ENCODE measurements around the gene PELI3.
A peak's percentile ranks its signal among the peaks of the same experiment; 100 is the strongest.

PELI3 gene

DNA sequence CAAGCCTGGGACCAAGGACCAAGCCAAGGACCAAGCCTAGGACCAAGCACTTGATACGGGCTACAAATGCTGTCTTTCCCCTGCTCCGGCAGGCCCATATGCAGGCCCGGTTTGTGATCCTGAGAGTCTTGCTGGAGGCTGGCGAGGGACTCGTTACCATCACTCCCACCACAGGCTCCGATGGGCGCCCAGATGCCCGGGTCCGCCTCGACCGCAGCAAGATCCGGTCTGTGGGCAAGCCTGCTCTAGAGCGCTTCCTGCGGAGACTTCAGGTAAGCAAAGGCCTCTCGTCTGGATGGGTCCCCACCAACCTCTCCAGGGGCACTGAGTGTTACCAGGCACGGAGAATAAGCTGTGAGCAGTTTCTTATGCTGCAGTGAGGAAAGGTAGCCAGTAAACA lies 30.5 kb downstream of the PELI3 start:
- no peak for DNase-seq (ENCODE audit: low read depth, low spot score)

DNA sequence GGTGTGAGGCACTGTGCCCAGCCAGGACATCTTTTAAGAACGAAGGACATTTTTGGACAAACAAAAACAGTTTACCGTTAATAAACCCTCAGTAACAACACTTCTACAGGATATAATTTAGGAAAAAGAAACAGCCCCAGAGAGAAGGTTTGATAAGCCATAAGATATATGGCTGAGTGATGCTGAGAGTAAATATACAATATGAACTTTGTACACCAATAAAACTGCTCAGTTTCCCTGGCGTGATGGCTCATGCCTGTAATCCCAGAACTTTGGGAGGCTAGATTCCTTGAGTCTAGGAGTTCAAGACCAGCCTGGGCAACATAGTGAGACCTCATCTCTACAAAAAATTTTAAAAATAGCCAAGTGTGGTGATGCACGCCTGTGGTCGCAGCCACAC lies 31.8 kb downstream of the PELI3 start:
- DNase-seq (ENCODE audit: low read depth, low spot score), result no peak

DNA sequence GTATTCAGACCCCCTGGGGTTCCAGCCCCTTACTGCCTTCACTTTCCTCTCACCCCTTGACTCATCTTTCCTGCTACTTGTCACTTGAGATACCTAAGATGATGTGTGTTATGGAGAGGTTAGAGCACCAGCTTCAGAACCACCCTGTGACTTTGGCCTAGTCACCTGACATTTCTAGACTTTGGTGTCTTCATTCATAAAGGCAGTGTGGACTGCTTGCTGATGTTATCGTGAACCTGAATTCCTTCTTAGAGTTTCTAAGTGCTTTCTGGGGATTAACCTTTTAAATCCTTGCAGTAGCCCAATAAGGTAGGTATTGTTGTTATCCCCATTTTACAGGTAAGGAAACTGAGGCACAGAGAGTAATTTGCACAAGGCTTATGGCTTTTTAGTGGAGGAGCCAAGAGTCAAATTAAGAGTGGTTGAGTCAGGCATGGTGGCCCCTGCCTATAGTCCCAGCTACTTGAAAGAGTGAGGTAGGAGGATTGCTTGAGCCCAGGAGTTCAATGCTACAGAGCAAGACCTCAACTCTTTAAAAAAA lies 38.6 kb downstream of the PELI3 start:
- no peak for DNase-seq (ENCODE audit: low read depth, low spot score)

DNA sequence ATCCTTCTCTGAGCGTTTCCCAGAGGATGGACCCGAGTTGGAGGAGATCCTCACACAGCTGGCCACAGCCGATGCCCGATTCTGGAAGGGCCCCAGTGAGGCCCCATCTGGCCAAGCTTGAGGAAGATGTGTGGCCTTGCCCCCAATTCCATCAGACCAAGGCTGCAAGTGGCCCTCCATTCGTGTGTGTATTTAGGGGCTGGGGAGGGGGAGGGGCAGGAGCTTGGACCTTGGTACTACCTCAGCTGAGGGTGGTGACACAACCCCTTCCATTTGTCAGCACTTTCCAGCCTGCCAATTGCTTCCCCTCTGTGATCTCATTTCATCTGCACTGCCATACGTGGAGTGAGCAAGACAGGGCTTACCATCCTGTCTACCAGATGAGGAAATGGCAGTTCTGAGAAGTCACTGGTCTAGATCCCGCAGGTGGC lies 42.4 kb downstream of the PELI3 start:
- DNase-seq (ENCODE audit: low read depth, low spot score), result no peak

DNA sequence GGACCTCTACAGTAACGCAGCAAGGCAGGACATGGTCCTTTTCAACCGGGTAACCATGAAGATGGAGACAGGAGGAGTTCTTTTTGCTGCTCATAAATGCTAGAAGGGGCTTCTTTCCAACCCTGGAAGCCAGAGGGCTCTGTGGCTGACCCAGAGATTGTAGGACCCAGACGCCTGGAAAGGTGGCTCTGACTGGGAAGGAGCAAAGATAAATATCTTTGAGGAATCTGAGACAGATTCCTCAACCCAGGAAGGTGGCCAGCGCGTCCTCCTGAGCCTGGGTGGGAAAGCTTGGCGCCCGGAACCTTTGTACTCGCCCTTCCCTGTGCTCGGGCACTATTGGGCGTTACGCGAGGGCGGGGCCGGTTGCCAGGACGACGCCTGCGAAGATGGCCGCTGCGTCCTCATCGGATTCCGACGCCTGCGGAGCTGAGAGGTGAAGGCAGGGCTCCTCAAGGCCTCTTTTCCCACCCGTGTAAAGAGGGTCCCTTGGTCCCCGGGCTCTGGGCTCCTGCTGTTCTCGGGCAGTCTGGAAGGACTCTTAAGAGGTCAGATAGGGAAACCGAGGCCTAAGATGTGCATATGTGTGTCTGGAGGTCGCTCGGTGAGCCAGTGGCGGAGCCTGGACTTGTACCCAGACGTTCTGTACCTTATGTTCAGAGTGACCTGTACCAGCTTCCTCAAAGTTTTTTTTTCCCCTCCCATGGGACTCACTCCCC lies 43.7 kb downstream of the PELI3 start, which contains the start of gene BBS1:
TSS of gene BBS1 (plus strand) at position 365 of the 719 bp plus-strand sequence. CDS start at position 390, 25 bp downstream.
- peak; percentile 33 for DNase-seq (ENCODE audit: low read depth, low spot score)

DNA sequence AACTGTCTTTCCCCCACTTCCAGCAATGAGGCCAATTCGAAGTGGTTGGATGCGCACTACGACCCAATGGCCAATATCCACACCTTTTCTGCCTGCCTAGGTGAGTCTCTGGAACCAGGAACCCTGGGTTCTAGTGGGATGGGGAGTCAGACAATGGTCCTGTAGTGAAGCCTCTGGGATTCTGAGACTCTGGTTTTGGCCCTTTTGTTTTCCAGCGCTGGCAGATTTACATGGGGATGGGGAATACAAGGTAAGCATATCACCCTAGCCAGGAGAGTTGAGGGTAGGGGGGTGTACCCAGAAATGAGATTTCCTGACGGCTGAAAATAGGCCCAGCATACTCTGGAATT lies 44.3 kb downstream of the PELI3 start:
- DNase-seq (ENCODE audit: low read depth, low spot score), result no peak

DNA sequence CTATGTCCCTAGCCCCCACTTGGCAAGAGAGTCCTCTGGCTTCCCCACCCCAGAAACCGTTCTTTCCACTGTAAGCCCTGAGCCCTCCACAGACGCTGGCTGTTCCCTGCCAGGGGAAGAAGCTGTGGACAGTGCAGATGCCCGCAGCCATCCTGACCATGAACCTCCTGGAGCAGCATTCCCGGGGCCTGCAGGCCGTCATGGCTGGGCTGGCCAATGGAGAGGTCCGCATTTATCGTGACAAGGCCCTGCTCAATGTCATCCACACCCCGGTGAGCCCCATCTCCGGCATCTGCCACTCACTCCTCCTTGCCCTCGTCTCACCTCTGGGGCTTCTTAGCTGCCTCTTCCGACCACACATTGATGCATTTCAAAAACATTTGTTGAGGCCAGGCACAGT lies 56.9 kb downstream of the PELI3 start:
- no peak for DNase-seq (ENCODE audit: low read depth, low spot score)

DNA sequence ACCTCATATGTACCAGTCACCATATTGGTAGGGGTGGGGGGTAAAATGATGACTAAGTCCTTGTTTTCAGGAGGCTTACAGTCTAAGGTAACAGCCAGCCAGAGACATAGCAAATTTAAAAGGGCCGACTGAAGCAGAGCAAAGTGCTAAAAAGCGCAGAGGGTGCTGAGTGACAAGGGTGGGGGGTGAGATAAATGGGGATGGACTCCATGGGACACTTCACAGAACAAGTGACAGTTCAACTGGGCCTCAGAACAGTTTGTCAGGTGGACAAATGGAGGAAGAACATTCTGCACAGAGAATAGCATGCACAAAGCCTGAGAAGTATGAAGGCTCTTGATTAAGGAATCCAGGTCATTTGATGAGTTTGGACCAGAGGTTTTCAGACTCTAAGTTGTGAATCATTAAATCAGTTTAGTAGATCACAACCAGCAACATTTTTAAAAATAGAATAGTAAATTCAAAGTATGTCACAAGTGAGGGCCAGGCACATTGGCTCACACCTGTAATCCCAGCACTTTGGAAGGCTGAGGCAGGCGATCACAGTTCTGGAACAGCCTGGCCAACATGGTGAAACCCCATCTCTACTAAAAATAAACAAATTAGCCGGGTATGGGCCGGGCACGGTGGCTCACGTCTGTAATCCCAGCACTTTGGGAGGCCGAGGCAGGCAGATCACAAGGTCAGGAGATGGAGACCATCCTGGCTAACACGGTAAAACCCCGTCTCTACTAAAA lies 57.8 kb downstream of the PELI3 start:
- no peak for DNase-seq (ENCODE audit: low read depth, low spot score)
